ENCODE data around the gene ADTRP.

GRCh38 chr6:11722805-11723631 lies 55.6 kb downstream of the ADTRP start:
- TF ChIP-seq POLR2A (IDR thresholded peaks at IDR 0.05), result no peak
- no peak for TF ChIP-seq CTCF (IDR thresholded peaks at IDR 0.05)
- no peak for TF ChIP-seq POLR2AphosphoS5 (IDR thresholded peaks at IDR 0.05; ENCODE audit: insufficient read depth in 1 of 2, low read depth in 1 of 2)
